H1 (cell line): Measurements from ENCODE around the gene SLAMF1. TPM values are rescaled to one million over a fixed set of nuclear protein-coding genes. Genes with fewer than 3 reads are reported as not detected.

Source experiments
- CTCF ChIA-PET: fragments of 300-600 bp; sonication (Branson Sonifier 250); formaldehyde crosslinking; loops from one replicate; lab custom pipeline; 2021; ENCODE audit not compliant: partially characterized antibody; lab: Charles Lee
- POLR2A ChIA-PET: fragments of 300-600 bp; sonication (Branson Sonifier 250); formaldehyde crosslinking; loops from one replicate; lab custom pipeline; 2021; ENCODE audit warnings: inconsistent platforms; ENCODE audit not compliant: partially characterized antibody; lab: Charles Lee
- DNase-seq, 2 experiments: peaks; one replicate each; pipeline versions ENCODE4 v3.0.0 to v3.0.0-alpha.2; 2010 to 2022; ENCODE audit warnings: low spot score in 2 of 2, low read depth in 1 of 2, mixed read lengths in 1 of 2
- FAIRE-seq: peaks from 2 replicates; lab custom pipeline; 2011; peaks lifted over from hg19 to GRCh38; lab: Jason Lieb, UNC
- H2AFZ ChIP-seq: 2 replicates; pipeline ENCODE4 v1.8.1; 2012; ENCODE audit warnings: low read length, inconsistent platforms
- H2AK5ac ChIP-seq: 2 replicates; pipeline ENCODE4 v1.6.1; 2013; ENCODE audit warnings: low read depth, low read length
- H2BK120ac ChIP-seq: replicated peaks from 2 replicates; pipeline ENCODE3; 2013; ENCODE audit warnings: low read depth, low read length, inconsistent platforms
- H2BK12ac ChIP-seq: 2 replicates; pipeline ENCODE4 v1.6.1; 2013; ENCODE audit warnings: low read depth, low read length
- H2BK15ac ChIP-seq: 2 replicates; pipeline ENCODE4 v1.6.1; 2013; ENCODE audit warnings: low read length
- H2BK20ac ChIP-seq: 2 replicates; pipeline ENCODE4 v1.6.1; 2013; ENCODE audit warnings: low read length
- H2BK5ac ChIP-seq: 2 replicates; pipeline ENCODE4 v1.6.1; 2013; ENCODE audit warnings: low read depth, low read length
- H3K14ac ChIP-seq: 2 replicates; pipeline ENCODE4 v1.6.1; 2013; ENCODE audit warnings: inconsistent platforms; ENCODE audit not compliant: insufficient read length
- H3K18ac ChIP-seq: 2 replicates; pipeline ENCODE4 v1.6.1; 2013; ENCODE audit warnings: low read length; ENCODE audit errors: extremely low read depth
- H3K23ac ChIP-seq: 2 replicates; pipeline ENCODE4 v1.6.1; 2013; ENCODE audit warnings: inconsistent platforms; ENCODE audit not compliant: insufficient read length
- H3K23me2 ChIP-seq: 2 replicates; pipeline ENCODE4 v1.6.1; 2013; ENCODE audit warnings: low read depth, low read length
- H3K27ac ChIP-seq: 2 replicates; pipeline ENCODE4 v1.6.1; 2011; ENCODE audit warnings: low read depth, low read length, inconsistent platforms
- H3K27me3 ChIP-seq, 4 experiments: replicated peaks in 1 of 4; 1 replicate in 1 of 4; 2 replicates in 3 of 4; pipeline versions ENCODE4 v1.6.1 to v1.8.1; 2011 to 2013; ENCODE audit warnings: low read length in 3 of 4, mild to moderate bottlenecking in 3 of 4, inconsistent platforms in 2 of 4, mixed read lengths in 2 of 4, moderate library complexity in 1 of 4; ENCODE audit not compliant: control insufficient read depth in 3 of 4, insufficient read depth in 3 of 4; ENCODE audit errors: extremely low read depth in 1 of 4
- H3K36me3 ChIP-seq, 4 experiments: 2 replicates each; pipeline versions ENCODE4 v1.6.1 to v1.8.1; 2011 to 2013; ENCODE audit warnings: mild to moderate bottlenecking in 4 of 4, low read length in 3 of 4, moderate library complexity in 2 of 4, control low read depth in 1 of 4, inconsistent platforms in 1 of 4; ENCODE audit not compliant: insufficient read depth in 4 of 4, control insufficient read depth in 2 of 4
- H3K4ac ChIP-seq: replicated peaks from 2 replicates; pipeline ENCODE3; 2013; ENCODE audit warnings: low read length, low read depth, mixed read lengths, inconsistent platforms; ENCODE audit not compliant: insufficient read length
- H3K4me1 ChIP-seq, 4 experiments: replicated peaks in 1 of 4; 1 replicate in 1 of 4; 2 replicates in 3 of 4; pipeline versions ENCODE4 v1.6.1 to v1.8.1; 2011 to 2013; ENCODE audit warnings: low read length in 3 of 4, inconsistent platforms in 2 of 4, mixed read lengths in 1 of 4; ENCODE audit not compliant: insufficient read depth in 4 of 4, control insufficient read depth in 3 of 4
- H3K4me2 ChIP-seq, 2 experiments: 2 replicates each; pipeline versions ENCODE4 v1.6.1 to v1.8.1; 2011 to 2013; ENCODE audit warnings: low read depth in 2 of 2, low read length in 2 of 2, control low read depth in 1 of 2, inconsistent platforms in 1 of 2, mild to moderate bottlenecking in 1 of 2; ENCODE audit not compliant: insufficient read depth in 1 of 2
- H3K4me3 ChIP-seq, 4 experiments: fragments of 200-600, 300-600 bp in 1 of 4; sonication (generic), shearing (Covaris generic), sonication (Bioruptor Twin) in 1 of 4; 2 replicates each; pipeline versions ENCODE4 v1.5.1 to v1.8.1; 2011 to 2016; ENCODE audit warnings: low read length in 4 of 4, low read depth in 3 of 4, control low read depth in 2 of 4, inconsistent platforms in 2 of 4, mild to moderate bottlenecking in 2 of 4, mixed read lengths in 1 of 4, moderate library complexity in 1 of 4; ENCODE audit not compliant: insufficient read depth in 2 of 4; ENCODE audit errors: extremely low read depth in 1 of 4
- H3K56ac ChIP-seq: replicated peaks from 2 replicates; pipeline ENCODE3; 2013; ENCODE audit warnings: low read depth, mild to moderate bottlenecking, mixed read lengths, low read length, inconsistent platforms; ENCODE audit not compliant: insufficient read length
- H3K79me1 ChIP-seq: 2 replicates; pipeline ENCODE4 v1.6.1; 2013; ENCODE audit warnings: low read depth, low read length, control low read depth
- H3K79me2 ChIP-seq, 2 experiments: 2 replicates each; pipeline versions ENCODE4 v1.6.1 to v1.8.1; 2012 to 2013; ENCODE audit warnings: low read length in 2 of 2, mild to moderate bottlenecking in 2 of 2, inconsistent platforms in 1 of 2; ENCODE audit not compliant: insufficient read depth in 2 of 2, control insufficient read depth in 1 of 2
- H3K9ac ChIP-seq, 4 experiments: replicated peaks in 1 of 4; 1 replicate in 1 of 4; 2 replicates in 3 of 4; pipeline versions ENCODE4 v1.6.1 to v1.8.1; 2011 to 2013; ENCODE audit warnings: low read depth in 3 of 4, low read length in 3 of 4, control low read depth in 2 of 4, mild to moderate bottlenecking in 2 of 4, moderate library complexity in 2 of 4, inconsistent platforms in 1 of 4; ENCODE audit errors: extremely low read depth in 1 of 4
- H3K9me3 ChIP-seq, 2 experiments: 2 replicates each; pipeline versions ENCODE4 v1.6.1 to v1.8.1; 2012 to 2013; ENCODE audit warnings: mild to moderate bottlenecking in 2 of 2, moderate library complexity in 2 of 2, control low read depth in 1 of 2, inconsistent platforms in 1 of 2, low read depth in 1 of 2, low read length in 1 of 2, mixed read lengths in 1 of 2; ENCODE audit not compliant: insufficient read depth in 2 of 2
- H4K20me1 ChIP-seq, 2 experiments: replicated peaks in 1 of 2; 2 replicates each; pipeline versions ENCODE3 to v1.8.1; 2011 to 2013; ENCODE audit warnings: inconsistent platforms in 2 of 2, low read length in 2 of 2, mild to moderate bottlenecking in 1 of 2; ENCODE audit not compliant: insufficient read depth in 2 of 2, control insufficient read depth in 1 of 2
- H4K5ac ChIP-seq: 2 replicates; pipeline ENCODE4 v1.6.1; 2013; ENCODE audit warnings: low read length, low read depth, mixed read lengths, inconsistent platforms; ENCODE audit not compliant: insufficient read length
- H4K8ac ChIP-seq: 2 replicates; pipeline ENCODE4 v1.8.0; 2013; ENCODE audit warnings: mild to moderate bottlenecking, moderate library complexity, low read length, inconsistent platforms; ENCODE audit not compliant: insufficient read depth; ENCODE audit errors: extremely low read depth
- H4K91ac ChIP-seq: replicated peaks from 2 replicates; pipeline ENCODE3; 2013; ENCODE audit warnings: low read length, mixed read lengths, inconsistent platforms; ENCODE audit not compliant: insufficient read length
- KDM1A ChIP-seq: fragments of 200-600, 300-600 bp; sonication (generic); IDR thresholded peaks from 2 replicates; pipeline ENCODE4 v1.7.1; 2016; ENCODE audit warnings: mild to moderate bottlenecking, low read length, borderline replicate concordance
- TAF1 ChIP-seq: IDR thresholded peaks from 2 replicates; pipeline ENCODE4 v1.6.1; 2011; ENCODE audit warnings: mild to moderate bottlenecking, low read depth, low read length
- WGBS, 2 experiments: shearing (Covaris generic) in 1 of 2; methylation state at CpG; one replicate each; pipeline versions ENCODE4 v1.1.6 to v1.1.7; 2013 to 2015; ENCODE audit warnings: low lambda C conversion rate in 2 of 2, mixed read lengths in 2 of 2, inconsistent platforms in 1 of 2, low coverage in 1 of 2, missing lambda C conversion rate in 1 of 2; ENCODE audit not compliant: insufficient replicate concordance in 2 of 2, insufficient coverage in 1 of 2, insufficient read length in 1 of 2; ENCODE audit errors: extremely low coverage in 1 of 2, missing lambda C conversion rate in 1 of 2; 5-methylcytosine and 5-hydroxymethylcytosine counted together
- polyA plus RNA-seq, 7 experiments: library from polyadenylated mRNA; depleted of rRNA in 3 of 7; stranded (reverse) in 5 of 7; unstranded in 2 of 7; fragments of >200 nt in 5 of 7; fragments of 200-250 nt in 2 of 7; gene quantifications; 1 replicate in 5 of 7; 2 replicates in 1 of 7; 4 replicates in 1 of 7; pipeline versions ENCODE4 v1.2.1 to v1.2.3, GENCODE V29; 2011 to 2013; ENCODE audit warnings: missing spikeins in 2 of 7, mixed read lengths in 2 of 7
- total RNA-seq: library from RNA; stranded (reverse); fragmentation: NEBNext Ultra II Directional; extraction: Animal tissue kit (Norgen Biotek cat#: 25700); gene quantifications from 2 replicates; pipeline ENCODE4 v1.2.1, GENCODE V29; 2021

The SLAMF1 gene
- total and polyA plus RNA-seq, 2 of the 8 experiments (the other 6 are each of a cell fraction or from before 2014, with no cell fraction given), result not detected

DNA sequence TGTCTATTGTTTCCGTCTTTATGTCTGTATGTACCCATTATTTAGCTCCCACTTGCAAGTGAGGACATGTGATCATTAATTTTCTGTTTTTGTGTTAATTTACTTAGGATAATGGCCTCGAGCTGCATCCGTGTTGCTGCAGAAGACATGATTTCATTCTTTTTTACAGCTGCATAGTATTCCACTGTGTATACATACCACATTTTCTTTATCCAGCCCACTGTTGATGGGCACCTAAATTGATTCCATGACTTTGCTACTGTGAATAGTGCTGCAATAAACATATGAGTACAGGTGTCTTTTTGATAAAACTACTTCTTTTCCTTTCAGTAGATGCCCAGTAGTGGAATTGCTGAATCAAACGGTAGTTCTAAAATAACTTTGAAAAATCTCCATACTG lies 12.7 kb upstream of the SLAMF1 start:
- Histone ChIP-seq H2BK12ac (no peak overlapping the region), H3K27ac (no peak overlapping the region), H4K20me1 (no peaks in the 10 kb centered on the region), H2AK5ac (no peak overlapping the region), H3K4me1 (peaks cover 0 to 3% (median 0%) of the 10 kb centered on the region in 4 experiments; a peak in 1 of 7 replicates), H2BK120ac (no peak overlapping the region), H2BK15ac (no peak overlapping the region), H2BK20ac (no peak overlapping the region), H3K4me3 (no peak overlapping the region), H3K4me2 (no peak overlapping the region), H4K5ac (no peak overlapping the region), H4K8ac (no peak overlapping the region), H3K9ac (no peak overlapping the region), H3K56ac (no peak overlapping the region), H3K36me3 (no peaks in the 10 kb centered on the region), H4K91ac (no peak overlapping the region), H3K23me2 (no peaks in the 10 kb centered on the region), H3K18ac (no peak overlapping the region), H2BK5ac (no peak overlapping the region), H3K27me3 (no peaks in the 10 kb centered on the region), H3K9me3 (peaks cover 0 to 2% of the 10 kb centered on the region in 2 experiments; a peak in 1 of 4 replicates), H3K14ac (no peak overlapping the region), H3K79me1 (no peaks in the 10 kb centered on the region), H3K79me2 (no peaks in the 10 kb centered on the region), H3K4ac (no peak overlapping the region), H2AFZ (no peak overlapping the region), H3K23ac (no peak overlapping the region)
- ChIA-PET CTCF (interaction anchor here (1.0 to 4.2 kb wide), 3 partner anchors 13 to 21 kb away, joined by 3 to 12 read pairs (median 10); partner anchors contain the start of gene SLAMF1), POLR2A (interaction anchor here (1.4 kb wide), 1 partner anchor 12 kb away, joined by 3 read pairs; no protein-coding TSS in a partner anchor)
- DNase-seq, result no peak
- 92% methylated on average over 4 of the region's 4 CpGs; no CpG with 5 or more reads in 1 of the 2 experiments for WGBS, 2 experiments
- TF ChIP-seq KDM1A (peak; percentile 26; the same call in 1 of the 2 replicates), TAF1 (no peak)
- FAIRE-seq, result no peak
